HS-27A (cell line): ENCODE results near the gene CCNF.
"Not testable (repeated sequence)": the region's sequence is repeated elsewhere in the genome, so short reads cannot be mapped to it uniquely, and the experiment has no call there.

Experiments
- DNase-seq: peaks from one replicate; pipeline ENCODE4 v3.0.0-alpha.2; 2012; ENCODE audit warnings: low read depth, missing footprints

Gene CCNF

DNA sequence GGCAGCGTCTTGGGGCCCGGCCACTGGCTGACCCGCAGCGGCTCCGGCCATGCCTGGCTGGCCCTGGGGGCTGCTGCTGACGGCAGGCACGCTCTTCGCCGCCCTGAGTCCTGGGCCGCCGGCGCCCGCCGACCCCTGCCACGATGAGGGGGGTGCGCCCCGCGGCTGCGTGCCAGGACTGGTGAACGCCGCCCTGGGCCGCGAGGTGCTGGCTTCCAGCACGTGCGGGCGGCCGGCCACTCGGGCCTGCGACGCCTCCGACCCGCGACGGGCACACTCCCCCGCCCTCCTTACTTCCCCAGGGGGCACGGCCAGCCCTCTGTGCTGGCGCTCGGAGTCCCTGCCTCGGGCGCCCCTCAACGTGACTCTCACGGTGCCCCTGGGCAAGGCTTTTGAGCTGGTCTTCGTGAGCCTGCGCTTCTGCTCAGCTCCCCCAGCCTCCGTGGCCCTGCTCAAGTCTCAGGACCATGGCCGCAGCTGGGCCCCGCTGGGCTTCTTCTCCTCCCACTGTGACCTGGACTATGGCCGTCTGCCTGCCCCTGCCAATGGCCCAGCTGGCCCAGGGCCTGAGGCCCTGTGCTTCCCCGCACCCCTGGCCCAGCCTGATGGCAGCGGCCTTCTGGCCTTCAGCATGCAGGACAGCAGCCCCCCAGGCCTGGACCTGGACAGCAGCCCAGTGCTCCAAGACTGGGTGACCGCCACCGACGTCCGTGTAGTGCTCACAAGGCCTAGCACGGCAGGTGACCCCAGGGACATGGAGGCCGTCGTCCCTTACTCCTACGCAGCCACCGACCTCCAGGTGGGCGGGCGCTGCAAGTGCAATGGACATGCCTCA lies 42.6 kb downstream of the CCNF start:
- DNase-seq: no peak

DNA sequence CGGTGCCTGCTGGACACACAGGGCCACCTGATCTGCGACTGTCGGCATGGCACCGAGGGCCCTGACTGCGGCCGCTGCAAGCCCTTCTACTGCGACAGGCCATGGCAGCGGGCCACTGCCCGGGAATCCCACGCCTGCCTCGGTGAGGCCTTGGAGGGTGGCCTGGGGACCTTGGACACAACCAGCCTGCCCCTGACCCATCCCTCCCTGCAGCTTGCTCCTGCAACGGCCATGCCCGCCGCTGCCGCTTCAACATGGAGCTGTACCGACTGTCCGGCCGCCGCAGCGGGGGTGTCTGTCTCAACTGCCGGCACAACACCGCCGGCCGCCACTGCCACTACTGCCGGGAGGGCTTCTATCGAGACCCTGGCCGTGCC lies 43.2 kb downstream of the CCNF start:
- no peak for DNase-seq

DNA sequence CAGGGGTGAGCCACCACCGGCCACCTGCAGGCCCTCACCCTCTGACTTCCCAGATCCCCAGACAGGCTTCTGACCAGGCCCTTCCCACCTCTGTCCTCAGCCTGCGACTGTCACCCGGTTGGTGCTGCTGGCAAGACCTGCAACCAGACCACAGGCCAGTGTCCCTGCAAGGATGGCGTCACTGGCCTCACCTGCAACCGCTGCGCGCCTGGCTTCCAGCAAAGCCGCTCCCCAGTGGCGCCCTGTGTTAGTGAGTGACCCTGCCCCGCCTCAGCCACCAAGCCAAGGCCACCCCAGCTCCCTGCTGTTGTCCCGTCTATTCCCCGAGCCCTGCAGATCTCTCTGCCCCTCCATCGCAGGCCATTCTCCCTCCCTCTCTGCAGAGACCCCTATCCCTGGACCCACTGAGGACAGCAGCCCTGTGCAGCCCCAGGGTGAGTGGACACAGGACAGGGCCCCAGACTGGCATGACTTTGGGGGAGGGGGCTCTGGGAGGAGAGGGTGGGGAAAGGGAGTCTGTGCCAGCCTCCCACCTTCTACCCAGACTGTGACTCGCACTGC lies 43.7 kb downstream of the CCNF start:
- DNase-seq: no peak

DNA sequence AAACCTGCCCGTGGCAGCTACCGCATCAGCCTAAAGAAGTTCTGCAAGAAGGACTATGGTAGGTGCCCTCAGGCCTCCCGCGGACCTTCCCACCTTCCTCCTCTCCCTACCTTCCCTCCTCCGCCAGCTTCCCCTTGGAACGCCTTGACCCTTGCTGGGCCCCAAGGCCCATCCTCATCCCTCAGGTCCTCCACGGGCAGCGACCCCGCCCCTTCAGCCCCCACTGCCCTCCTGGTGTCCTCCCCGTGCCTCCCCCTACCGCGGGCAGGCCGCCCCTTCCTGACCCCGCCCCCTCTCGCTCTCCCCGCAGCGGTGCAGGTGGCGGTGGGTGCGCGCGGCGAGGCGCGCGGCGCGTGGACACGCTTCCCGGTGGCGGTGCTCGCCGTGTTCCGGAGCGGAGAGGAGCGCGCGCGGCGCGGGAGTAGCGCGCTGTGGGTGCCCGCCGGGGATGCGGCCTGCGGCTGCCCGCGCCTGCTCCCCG lies 44.2 kb downstream of the CCNF start:
- no peak for DNase-seq

DNA sequence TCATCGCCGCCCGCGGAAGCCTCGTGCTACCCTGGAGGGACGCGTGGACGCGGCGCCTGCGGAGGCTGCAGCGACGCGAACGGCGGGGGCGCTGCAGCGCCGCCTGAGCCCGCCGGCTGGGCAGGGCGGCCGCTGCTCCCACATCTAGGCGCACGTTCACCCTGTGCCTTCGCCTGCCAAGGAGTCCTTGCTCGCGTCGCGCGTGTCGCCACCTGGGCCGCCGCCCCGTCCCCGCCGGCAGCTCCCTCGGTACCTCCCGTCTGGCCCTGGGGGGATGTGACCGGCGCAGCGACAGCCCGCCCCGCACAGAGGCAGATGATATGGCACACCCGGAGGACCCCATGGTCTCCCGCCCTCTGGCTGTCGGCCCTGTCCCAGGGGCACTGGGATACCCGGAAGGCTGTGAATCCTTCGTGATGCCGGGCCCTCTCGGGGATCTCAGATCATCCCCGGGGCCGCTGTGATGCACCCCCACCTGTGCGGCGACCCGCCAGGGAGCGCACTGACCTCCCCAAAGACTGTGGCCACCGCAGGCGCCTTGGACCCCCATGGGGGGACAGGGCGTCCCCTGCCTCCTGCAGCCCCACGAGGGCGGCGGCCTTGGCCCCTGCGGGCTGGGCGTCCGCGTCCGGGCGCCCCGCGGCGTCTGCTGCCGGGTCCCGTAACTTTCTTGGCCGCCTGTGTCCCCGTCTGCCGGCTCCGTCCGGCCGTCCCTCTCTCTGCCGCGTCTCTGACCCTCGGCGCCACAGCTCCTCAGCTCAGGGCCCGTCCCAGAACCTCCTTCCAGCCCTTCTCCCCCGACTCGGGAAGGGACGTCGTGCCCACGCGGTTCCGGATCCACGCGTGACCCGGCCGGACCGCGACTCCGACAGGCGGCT lies 45.0 kb downstream of the CCNF start:
- no peak for DNase-seq

DNA sequence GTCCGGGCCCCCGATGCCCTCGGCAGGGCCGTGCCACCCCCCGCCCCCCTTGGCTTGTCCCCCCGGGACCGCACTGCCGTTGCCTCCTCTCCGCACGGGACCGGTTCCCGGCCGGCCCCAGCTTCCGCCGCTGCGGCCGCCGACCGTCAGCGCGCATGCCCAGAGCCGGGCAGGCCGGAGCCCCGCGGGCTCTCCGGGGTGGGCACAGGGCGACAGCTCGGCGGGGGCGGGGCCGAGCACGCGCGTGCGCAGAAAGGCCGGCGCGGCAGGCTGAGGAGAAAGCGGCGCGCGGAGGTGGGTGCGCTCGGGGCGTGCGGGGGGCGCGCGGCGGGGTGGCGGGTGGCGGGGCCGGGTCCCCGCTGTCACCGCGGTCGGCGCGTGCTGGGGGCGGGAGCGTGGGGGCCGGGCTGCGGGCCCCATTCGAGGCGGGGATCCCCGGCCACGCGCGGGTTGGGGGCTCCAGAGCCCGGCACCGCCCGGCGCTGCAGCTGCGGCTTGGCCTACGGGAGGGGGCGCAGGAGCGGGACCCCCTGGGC lies 45.7 kb downstream of the CCNF start, which contains the start of gene TBC1D24:
Gene TBC1D24, plus strand, starts transcription at position 251 of the 536 bp plus-strand sequence. CDS start 21,022 bp downstream, outside the sequence.
- no peak for DNase-seq

DNA sequence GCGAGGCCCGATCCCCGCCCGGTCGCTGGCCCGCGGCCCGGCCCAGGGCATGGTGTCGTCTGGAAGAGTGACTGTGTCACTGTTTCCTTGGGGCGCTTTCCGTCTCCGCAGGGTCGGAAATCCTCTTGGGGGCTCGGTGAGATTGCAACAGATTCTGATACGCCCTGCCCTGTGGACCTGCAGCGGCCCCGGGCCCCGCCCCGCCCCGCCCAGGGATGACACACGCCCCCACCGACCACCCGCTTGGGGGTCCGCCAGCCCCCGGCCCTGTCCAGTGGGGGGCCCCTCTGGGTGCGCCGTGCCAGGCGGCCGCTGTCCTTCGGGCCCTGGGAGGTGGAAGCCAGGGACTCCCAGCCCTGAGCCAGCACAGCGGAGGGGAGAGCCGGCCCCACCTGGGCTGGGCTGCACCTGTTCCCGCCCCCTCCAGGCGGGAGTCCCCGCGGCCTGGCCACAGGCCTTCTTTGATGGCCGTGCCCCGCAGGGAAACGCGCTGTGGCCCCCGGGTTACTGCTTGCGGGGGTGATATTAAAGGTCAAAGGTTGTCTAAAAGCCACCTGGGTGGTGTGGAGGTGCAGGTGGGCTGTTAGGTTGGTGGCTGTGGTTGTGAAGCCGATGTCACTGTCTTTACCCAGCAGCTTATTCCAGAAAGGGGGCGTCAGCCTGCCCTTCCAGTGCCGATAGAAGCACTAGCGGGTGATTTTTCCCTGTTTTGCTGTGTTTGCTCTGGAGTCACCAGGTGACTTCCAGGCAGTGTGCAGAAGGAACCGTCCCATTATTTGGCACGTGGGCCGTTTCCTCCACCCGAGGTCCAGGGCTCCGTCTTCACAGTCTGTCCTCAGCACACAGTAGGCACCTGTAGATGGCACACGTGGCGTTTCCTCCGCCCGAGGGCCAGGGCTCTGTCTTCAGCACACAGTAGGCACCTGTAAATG lies 46.4 kb downstream of the CCNF start:
- no peak for DNase-seq

DNA sequence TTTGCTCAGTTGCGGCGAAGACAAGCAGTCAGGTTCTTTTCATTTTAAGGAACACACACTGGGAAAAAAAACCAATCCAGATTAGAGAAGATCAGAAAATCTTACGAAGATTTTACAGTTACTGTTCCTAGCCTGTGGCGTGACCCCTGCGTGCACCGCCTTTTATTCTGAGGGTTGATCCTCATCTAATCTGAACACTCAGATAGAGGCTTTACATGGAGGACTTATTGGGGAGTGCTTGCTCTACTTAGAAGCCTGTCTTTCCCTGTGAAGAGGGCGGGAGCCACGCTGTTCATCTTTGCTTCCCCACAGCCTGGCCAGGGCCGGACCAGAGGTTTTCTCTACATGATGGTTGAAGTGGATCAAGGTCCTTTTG lies 47.1 kb downstream of the CCNF start:
- DNase-seq: no peak

DNA sequence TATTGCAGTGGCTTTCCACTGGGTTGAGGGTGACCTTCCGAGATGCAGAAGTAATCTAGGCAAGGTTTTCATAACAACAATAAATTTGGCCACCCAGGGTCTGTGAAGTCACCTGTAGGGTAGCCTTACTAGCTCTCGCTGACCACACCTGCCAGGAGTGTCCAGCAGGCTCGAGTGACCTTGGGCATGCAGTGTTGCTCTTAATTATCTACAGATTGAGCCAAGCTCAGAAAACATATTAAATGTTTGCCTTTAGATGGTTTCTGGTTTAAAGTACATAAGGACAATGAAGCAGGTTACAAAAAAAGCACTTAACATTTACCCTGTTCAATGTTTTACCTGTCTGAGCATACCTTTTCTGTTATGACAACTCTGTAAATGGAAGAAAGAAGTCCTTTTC lies 47.5 kb downstream of the CCNF start:
- no peak for DNase-seq

DNA sequence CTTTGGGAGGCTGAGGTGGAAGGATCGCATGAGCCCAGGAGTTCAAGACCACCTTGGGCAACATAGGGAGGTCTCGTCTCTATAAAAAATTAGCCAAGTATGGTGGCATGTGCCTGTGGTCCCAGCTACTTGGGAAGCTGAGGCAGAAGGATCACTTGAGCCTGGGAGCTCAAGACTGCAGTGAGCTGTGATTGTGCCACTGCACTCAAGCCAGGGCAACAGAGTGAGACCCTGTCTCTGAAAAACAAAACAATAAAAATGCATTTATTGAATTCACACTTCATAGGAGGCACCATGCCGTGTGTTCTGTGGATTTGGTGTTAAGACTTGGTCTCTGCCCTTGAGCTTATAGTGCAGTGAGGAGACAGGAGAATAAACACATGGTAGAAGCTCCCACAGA lies 48.1 kb downstream of the CCNF start:
- DNase-seq: no peak

DNA sequence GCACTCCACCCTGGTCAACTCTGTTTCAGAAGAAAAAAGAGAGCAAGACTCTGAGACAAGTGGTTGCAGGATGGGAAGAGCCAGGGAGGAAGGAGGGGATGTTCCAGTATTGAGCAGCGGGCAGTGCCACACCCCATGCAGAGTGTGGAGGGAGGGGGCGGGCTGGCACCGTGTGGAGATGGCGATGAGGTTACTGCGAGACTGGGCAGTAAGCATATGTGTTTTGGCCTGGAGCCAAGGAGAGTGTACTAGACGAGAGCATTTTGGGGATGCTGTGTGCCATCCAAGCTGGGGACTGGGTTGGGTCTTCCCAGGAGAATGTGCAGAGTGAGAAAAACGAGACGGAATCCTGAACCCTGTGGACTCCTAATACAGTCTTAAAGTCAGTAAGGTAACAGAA lies 49.0 kb downstream of the CCNF start:
- no peak for DNase-seq

DNA sequence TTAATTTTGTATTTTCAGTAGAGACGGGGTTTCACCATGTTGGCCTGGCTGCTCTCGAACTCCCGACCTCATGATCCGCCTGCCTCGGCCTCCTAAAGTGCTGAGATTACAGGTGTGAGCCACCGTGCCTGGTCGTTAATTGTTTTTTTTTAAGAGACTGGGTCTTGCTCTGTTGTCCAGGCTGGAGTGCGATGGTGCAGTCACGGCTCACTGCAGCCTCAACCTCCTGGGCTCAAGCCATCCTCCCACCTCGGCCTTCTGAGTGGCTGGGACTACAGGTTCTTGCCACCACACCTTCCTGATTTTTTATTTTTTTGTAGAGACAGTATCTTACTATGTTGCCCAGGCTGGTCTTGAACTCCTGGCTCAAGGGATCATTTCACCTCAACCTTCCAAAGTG lies 50.7 kb downstream of the CCNF start:
- DNase-seq: not testable (repeated sequence)

DNA sequence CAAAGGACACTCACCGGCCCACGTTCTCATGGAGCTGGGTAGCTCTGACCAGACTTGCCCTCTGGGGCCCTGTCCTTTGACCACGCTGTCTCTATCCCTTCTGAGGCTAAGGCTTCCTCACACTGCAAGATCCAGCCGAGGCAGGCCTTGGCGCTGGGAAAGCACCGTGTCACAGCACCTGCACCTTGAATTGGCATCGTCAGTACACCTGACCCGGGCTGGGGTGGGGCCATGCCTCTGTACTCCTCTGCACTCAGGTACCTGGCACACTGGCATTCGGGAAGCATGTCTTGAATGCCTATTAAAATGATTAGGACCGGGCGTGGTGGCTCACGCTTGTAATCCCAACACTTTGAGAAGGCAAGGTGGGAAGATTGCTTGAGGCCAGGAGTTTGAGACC lies 51.7 kb downstream of the CCNF start:
- no peak for DNase-seq

DNA sequence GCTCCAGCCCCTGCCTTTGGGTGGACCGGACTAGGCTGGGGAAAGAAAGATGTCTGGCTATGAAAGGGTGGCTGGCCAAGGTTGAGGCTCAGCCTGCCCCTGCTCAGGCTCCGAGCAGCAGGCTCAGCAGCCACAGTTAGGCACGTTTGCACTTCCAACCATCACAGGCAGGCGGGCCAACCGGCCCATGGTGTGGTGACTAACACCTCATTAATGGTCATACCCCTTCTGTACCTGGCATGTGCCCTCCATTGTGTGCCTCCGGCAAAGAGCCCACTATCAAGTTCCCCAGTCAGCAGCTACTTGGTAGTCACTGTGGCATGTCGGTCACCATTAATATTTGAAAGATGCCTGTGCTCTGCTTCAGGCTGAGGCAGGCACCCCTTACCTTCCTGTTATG lies 52.4 kb downstream of the CCNF start:
- DNase-seq: no peak

DNA sequence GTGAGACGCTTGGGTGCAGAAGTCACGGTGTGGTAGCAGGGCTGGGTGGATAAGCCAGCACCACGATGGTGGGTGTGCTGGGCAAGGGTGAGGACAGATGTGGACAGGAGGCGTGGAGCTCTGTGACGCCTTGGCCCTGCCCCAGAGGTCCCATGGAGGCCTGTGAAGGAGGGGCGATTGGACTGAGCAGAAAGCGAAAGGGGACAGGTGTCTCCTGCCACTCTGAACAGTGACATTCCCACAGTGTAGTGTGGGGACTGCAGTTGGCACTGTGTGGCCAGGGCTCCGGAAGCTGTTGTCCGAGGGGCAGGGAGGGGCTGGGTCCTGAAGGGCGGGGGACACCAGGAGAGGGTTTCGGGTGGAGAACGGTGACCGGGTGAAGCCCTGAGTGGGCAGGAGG lies 53.0 kb downstream of the CCNF start:
- no peak for DNase-seq

DNA sequence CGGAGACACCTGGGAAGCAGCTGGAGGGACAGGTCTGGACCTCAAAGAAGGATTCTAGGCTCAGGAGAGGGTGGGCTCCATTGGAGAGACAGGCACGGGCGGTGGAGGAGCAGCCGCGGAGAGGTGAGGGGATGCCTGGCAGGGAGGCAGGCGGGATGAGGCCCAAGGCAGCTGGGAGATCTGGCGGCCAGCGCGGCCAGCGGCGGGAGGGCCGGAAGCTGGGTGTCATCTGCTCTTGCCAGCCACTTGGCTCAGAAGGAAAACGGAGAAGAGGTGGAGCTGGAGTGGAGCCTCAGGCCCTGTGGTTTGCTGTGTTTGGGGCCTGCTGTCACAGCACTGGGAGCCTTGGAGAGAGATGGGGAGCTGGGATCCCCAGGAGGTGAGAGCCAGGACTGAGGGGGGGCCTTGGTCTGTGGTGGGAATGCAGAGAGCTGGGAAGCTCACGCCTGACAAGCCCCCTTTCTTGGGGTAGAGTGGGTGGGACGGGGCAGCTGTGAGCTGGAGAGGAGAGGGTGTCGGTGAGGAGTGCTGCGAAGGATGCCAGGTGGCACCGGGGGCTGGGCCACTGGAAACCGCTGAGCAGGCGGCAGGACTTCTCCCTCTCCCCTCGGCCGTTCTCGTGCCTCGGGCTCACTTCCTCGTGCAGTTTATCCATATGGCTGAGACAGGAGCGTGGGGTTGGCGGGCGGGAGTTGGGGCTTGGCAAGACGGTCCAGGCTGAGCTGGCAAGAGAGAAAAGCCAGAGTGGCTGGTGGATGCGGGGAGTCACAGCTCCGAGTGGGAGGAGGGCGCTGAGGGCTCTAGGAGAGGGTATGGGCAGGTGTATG lies 53.7 kb downstream of the CCNF start:
- DNase-seq: no peak

DNA sequence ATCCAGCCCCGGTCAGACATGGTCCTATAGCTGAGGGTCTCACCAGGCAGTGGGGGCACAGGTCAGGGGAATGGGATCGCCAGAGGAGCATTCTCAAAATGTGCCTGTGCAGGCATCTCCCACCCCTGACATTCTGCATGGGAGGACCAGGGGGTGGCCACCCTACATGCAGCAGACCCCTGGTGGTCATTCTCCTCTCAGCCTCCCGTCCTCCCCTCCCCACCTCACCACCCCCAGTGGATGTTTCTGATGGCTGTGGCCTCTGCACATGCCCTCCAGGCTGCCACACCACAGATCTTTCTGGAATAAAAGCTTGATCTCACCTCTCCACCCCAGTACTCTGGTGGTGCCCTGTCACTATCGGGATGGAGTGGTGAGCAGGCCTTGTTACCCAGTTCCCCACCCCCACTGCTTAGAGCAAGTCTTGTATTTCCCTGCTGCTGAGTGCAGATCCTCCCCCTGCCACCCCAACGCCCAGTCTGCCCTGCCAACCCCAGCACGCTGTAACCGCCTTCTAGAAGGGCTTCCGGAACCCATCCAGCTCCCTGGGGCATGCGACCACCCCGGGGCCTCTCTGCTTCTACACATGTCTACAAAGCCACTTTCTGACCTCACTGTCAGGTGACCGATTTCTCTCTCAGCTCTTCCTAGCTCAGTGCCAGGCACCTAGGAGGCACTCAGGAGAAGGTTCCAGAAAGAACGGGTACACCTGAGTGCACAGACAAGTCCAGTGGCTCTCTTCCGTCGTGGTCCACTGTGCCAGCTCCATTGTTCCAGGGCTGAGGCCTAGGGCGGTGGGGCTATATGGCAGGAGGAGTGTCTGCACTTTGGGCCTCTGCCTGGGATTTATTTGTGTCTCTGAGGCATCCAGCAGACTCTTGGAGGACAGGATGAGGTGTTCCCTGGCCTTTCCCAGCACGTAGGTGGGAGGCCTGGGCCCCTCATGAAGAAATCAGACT lies 55.0 kb downstream of the CCNF start:
- no peak for DNase-seq

DNA sequence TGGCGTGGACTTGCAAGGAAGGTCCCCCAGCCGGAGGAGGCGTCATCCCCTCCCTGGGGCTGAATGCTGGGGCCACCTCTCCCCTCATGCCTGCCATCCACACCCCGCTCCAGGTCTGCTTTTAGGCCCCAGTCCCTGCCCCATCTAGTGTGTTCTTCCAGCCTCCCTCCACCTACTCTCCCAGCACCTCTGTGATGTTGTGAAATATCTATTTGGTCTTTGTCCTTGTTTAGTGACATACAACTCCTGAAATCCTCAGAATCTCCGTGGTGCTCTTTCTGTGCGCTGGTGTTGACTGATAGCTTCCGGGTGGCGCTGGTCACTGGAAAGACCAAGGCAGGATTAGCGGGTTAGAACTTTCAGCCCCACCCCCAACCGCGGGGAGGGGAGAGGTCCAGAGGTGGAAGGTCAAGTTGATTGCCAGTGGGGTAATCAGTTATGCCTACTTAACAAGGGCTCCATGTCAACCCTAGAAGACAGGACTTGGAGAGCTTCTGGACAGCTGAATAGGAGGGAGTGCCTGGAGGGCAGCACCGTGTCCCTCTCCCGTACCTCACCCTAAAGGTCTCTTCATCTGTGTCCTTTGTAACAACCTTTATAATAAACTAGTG lies 55.8 kb downstream of the CCNF start:
- no peak for DNase-seq
